ENCODE results near the gene PRR18.

GRCh38 chr6:166338854-166339253 is 30.7 kb upstream of the PRR18 start:
- TF ChIP-seq CTCF (conservative IDR thresholded peaks at IDR 0.05 in 1 of 2, IDR thresholded peaks at IDR 0.05 in 1 of 2; ENCODE audit: extremely low read depth in 1 of 2, insufficient read depth in 1 of 2, low read depth in 1 of 2, low read length in 2 of 2) (no peak), EZH2 (IDR thresholded peaks at IDR 0.05; ENCODE audit: borderline replicate concordance, low read length) (no peak)
